GM18502 (cell line): Measurements from ENCODE around the gene OR1E2.
"Not testable (repeated sequence)": the region's sequence is repeated elsewhere in the genome, so short reads cannot be mapped to it uniquely, and the experiment has no call there.

ENCODE experiments used
- ATAC-seq: cut with Tn5 transposase; IDR thresholded peaks from one replicate; pipeline ENCODE4 v1.9.1; 2021; ENCODE audit warnings: mild to moderate bottlenecking; ENCODE audit not compliant: unreplicated experiment, poor library complexity

OR1E2 gene

GRCh38 chr17:3400055-3400454 is 33.6 kb downstream of the OR1E2 start:
- ATAC-seq: no peak

- ATAC-seq: no peak
These were observed 35.3 kb downstream of the OR1E2 start, which contains the start of gene OR1E1 for GRCh38 chr17:3398310-3398709. Gene OR1E1, minus strand, starts transcription at chr17:3398410. Its CDS starts 0 bp downstream, at chr17:3398410.

DNA sequence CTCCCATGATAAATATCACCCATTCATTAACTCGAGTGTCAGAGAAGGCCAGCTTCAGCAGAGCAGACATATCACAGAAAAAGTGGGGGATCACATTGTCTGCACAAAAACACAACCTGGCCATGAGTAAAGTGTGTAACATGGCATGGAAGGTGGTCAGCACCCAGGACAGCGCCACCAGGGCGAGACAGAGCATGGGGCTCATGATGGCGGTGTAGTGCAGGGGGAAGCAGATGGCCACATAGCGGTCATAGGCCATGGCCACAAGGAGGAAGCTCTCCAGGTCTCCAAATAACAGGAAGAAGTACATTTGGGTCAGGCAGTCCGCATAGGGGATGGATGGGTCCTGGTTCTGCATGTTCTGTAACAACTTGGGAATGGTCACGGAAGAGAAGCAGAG is 35.8 kb downstream of the OR1E2 start:
- ATAC-seq: not testable (repeated sequence)

DNA sequence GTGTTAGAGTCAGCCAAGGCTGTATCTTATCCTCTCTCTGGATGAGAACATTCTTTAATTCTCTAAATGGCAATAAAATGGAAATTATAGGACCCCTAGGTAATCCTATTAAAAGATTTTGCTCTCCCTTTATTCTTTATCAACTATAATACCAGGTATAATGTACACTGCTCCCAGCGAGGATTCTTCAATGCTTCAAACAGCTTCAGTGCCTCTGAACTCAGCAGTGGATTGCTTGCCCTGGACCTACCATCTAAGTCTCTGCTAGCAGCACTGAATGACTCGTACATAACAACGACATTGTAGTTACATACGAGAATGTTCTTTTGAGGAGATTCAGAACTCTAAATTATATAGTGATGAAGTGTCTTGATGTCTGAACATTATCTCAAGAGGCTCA is 43.9 kb downstream of the OR1E2 start:
- no peak for ATAC-seq

DNA sequence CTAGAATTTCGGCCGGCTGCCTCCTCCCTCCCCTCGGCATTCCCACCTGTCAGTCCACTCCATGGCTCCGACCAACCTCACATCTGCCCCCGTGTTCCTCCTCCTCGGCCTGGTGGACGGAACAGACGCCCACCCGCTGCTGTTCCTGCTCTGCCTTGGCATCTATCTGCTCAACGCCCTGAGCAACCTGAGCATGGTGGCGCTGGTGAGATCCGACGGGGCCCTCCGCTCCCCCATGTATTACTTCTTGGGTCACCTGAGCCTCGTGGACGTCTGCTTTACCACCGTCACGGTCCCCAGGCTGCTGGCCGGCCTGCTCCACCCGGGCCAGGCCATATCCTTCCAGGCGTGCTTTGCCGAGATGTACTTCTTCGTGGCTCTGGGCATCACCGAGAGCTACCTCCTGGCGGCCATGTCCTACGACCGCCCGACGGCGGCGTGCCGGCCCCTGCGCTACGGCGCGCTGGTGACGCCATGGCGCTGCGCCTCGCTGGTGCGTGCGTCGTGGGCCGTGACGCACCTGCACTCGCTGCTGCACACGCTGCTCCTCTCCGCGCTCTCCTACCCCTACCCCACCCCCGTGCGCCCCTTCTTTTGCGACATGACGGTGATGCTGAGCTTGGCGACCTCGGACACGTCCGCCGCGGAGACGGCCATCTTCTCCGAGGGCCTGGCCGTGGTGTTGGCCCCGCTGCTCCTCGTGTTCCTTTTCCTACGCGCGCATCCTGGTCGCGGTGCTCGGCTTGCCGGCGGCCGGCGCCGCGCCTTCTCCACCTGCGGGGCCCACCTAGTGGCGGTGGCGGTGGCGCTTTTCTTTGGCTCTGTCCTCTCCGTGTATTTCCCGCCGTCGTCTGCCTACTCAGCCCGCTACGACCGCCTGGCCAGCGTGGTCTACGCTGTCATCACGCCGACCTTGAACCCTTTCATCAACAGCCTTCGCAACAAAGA is 47.5 kb downstream of the OR1E2 start, which contains the start of gene OR3A2:
Gene OR3A2, minus strand, starts transcription at position 440 of the 948 bp plus-strand sequence.
- no peak for ATAC-seq
